ENCODE measurements around the gene GOLGA8S.
"Not testable (repeated sequence)": the region's sequence is repeated elsewhere in the genome, so short reads cannot be mapped to it uniquely, and the experiment has no call there.

Gene GOLGA8S

DNA sequence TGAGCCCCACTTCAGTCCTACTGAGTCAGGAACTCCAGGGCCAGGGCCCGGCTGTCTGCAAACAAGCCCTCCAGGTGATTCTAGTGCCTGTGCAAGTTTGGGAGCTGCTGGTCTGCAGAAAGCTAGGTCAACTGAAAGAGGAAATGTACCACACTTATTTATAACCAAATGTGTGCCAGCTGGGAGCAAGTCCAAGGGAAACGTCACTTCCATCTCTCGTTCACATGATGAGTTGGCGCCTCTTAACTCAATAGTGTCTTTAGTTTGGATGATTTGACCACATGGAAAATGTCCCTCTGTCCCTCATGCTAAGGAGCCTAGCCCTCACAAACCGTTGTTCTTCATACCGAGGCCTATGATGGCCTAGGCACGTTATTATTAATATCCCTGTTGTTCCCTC, 43.2 kb downstream of the GOLGA8S start:
- DNase-seq (ENCODE audit: low read depth in 3 of 3), result no peak

DNA sequence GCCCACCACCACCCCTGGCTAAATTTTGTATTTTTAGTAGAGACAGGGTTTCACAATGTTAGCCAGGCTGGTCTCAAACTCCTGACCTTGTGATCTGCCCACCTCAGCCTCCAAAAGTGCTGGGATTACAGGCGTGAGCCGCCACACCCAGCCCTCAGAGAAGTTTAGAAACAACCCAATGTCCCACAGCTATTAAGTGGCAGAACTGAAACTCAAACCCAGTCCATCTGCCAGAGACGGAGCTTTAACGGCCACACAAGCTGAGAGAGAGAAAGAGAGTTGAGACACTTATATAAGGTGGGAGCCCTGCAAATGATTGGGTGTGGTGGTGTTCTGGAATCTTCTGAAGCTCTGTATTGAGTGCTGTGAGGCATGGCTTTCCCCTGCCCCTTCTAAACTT, 43.8 kb downstream of the GOLGA8S start:
- DNase-seq (ENCODE audit: low read depth in 3 of 3), result not testable (repeated sequence)

DNA sequence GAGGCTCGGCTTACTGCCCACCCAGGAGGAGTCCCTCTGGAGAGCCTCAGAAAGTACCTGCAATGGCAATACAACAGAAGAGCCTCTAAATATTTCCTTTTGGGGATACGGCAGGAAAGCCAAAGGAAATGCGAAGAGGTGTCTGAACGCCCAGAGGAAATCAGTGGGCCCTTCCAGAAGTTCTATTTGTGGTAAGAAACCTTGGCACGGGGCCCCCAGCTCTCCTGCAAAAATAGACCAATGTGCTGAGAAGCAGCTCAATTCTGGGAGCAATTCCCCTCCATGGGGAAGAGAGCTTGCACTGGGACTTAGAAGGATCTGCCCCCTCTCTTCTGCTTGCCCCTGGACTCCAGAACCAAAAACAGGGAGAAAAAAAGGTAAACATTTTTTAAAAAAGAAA, 44.7 kb downstream of the GOLGA8S start:
- DNase-seq (ENCODE audit: low read depth in 3 of 3), result not testable (repeated sequence)

GRCh38 chr15:23401627-23402026, 47.1 kb downstream of the GOLGA8S start:
- no peak for DNase-seq (ENCODE audit: low read depth in 3 of 3)

DNA sequence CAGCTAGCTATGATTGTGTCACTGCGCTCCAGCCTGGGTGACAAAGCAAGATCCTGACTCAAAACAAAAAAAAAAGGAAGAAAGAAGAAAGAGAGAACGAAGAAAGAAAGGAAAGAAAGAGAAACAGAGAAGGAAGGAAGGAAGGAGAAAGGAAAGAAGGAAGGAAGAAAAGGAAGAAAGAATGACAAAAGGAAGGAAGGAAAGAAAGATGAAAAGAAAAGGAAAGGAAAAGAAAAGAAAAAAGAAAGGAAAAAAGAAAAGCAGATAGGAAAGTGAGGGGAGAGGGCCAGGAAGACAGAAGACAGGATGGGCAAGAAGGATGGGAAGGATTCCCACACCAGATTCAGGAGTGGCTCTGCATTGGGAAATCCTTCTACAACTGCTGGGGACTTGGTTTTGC, 47.6 kb downstream of the GOLGA8S start:
- DNase-seq (ENCODE audit: low read depth in 3 of 3), result no peak

- DNase-seq (ENCODE audit: low read depth in 3 of 3), result no peak
Observed at GRCh38 chr15:23402544-23402943, 48.0 kb downstream of the GOLGA8S start.

GRCh38 chr15:23403550-23403949, 49.0 kb downstream of the GOLGA8S start:
- no peak for DNase-seq (ENCODE audit: low read depth in 3 of 3)

GRCh38 chr15:23411841-23412240, 57.3 kb downstream of the GOLGA8S start:
- DNase-seq (ENCODE audit: low read depth in 3 of 3), result no peak

DNA sequence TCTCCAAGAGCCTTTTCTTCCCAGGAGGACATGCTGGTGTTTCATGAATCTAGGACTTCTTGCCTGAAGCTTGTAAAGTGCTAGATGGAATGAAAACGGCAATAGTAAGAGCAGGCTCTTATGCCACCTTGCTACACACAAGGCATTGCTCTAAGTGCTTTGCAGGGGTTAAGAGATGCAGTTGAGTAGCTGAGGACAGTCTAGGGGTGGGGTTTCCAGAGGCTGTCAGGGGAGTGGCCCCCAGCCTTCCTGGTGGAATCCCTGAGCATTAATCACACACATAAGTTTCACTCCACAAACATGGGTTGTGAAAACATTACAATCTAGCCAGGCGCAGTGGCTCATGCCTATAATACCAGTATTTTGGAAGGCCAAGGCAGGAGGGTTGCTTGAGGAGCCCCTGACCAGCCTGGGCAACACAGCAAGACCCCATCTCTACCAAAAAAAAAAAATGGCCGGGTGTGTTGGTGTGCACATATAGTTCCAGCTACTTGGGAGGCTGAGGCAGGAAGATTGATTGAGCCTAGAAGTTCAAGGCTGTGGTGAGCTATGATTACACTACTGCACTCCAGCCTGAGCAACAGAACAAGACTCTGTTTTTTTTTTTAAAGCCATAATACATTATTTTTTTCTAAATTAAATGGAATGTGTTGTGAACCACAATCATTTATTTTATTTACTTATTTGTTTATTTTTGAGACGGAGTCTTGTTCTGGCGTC, 58.5 kb downstream of the GOLGA8S start:
- DNase-seq (ENCODE audit: low read depth in 3 of 3), result not testable (repeated sequence)

Measured in stimulated activated CD4-positive, alpha-beta T cell treated with anti-CD3 and anti-CD28 coated beads, TNF-alpha, amount 100 ng/mL, for 24 hours (primary cell).